ENCODE results near the gene RBM22. TPM values are rescaled to one million over a fixed set of nuclear protein-coding genes. Genes with fewer than 3 reads are reported as not detected.

The RBM22 gene
- total RNA-seq, 1 experiment from 2014 or later, result 61.4 TPM

- ATAC-seq (no peak), DNase-seq (ENCODE audit: low read depth, low spot score) (no peak)
- Histone ChIP-seq H2AFZ (ENCODE audit: low read depth, low read length, poor library complexity, severe bottlenecking) (no peak overlapping the region), H3K4me1 (ENCODE audit: control insufficient read depth in 1 of 2, insufficient read depth in 2 of 2, low read length in 2 of 2) (peaks cover 4 to 15% of the 10 kb centered on the region in 2 experiments; a peak in 3 of 4 replicates), H3K9me3 (ENCODE audit: control insufficient read depth in 1 of 2, insufficient read depth in 1 of 2, low read depth in 1 of 2, low read length in 2 of 2) (no peaks in the 10 kb centered on the region), H3K9ac (ENCODE audit: low read length) (no peak overlapping the region), H3K4me3 (replicated peaks in 1 of 2; ENCODE audit: low read depth in 1 of 2, low read length in 2 of 2) (no peak overlapping the region), H3K27ac (ENCODE audit: low read depth, low read length) (no peak overlapping the region), H3K9me2 (ENCODE audit: insufficient read depth) (no peaks in the 10 kb centered on the region), H3K27me3 (ENCODE audit: insufficient read depth, low read length) (no peaks in the 10 kb centered on the region), H3K79me2 (ENCODE audit: insufficient read depth, low read length) (no peaks in the 10 kb centered on the region), H3K36me3 (ENCODE audit: control insufficient read depth in 1 of 2, insufficient read depth in 2 of 2, low read length in 2 of 2) (no peaks in the 10 kb centered on the region), H4K20me1 (ENCODE audit: insufficient read depth) (no peaks in the 10 kb centered on the region), H3K4me2 (ENCODE audit: low read length) (no peak overlapping the region)
- TF ChIP-seq ELF1 (IDR thresholded peaks at IDR 0.05; ENCODE audit: borderline replicate concordance, low read depth) (no peak), CEBPB (IDR thresholded peaks at IDR 0.05; ENCODE audit: low read depth) (no peak), CBX3 (IDR thresholded peaks at IDR 0.05; ENCODE audit: low read depth) (no peak), YY1 (IDR thresholded peaks at IDR 0.05; ENCODE audit: extremely low read depth, insufficient replicate concordance, low read depth, low read length) (no peak), RAD21 (IDR thresholded peaks at IDR 0.05; ENCODE audit: low read depth) (no peak), EGR1 (IDR thresholded peaks at IDR 0.05; ENCODE audit: low read depth) (no peak), CTCF (IDR thresholded peaks at IDR 0.05 in 2 of 3, conservative IDR thresholded peaks at IDR 0.05 in 1 of 3; ENCODE audit: borderline replicate concordance in 1 of 3, insufficient read depth in 1 of 3, low read depth in 2 of 3, low read length in 2 of 3) (no peak; a peak in 1 of 6 replicates), ZFX (IDR thresholded peaks at IDR 0.05) (no peak), ATF3 (IDR thresholded peaks at IDR 0.05) (no peak), JUND (IDR thresholded peaks at IDR 0.05) (no peak), MAX (IDR thresholded peaks at IDR 0.05) (no peak), ZBTB33 (IDR thresholded peaks at IDR 0.05; ENCODE audit: extremely low read depth, insufficient replicate concordance, low read length) (no peak), EZH2 (IDR thresholded peaks at IDR 0.05) (no peak), ZNF274 (IDR thresholded peaks at IDR 0.05; ENCODE audit: low read depth, low read length) (no peak)
- ChIA-PET POLR2A (no interaction called here), CTCF (interaction anchor here (0.8 to 1.6 kb wide), 6 partner anchors 10 to 94 kb away, joined by 3 to 5 read pairs (median 3); partner anchors contain the start of gene SYNPO), RAD21 (ENCODE audit: low non-redundant PET in 1 of 2, low total read pairs in 2 of 2, uncharacterized antibody in 2 of 2, unreplicated experiment in 2 of 2) (no interaction called here)
- intact Hi-C loops (cut with micrococcal nuclease), result no loop called here
- BruUV-seq (replicated peaks), result no TSS peak
Measured at GRCh38 chr5:150653145-150653761, 47.6 kb downstream of the RBM22 start.
